ENCODE measurements around the gene SEMA3E. TPM values are rescaled to one million over a fixed set of nuclear protein-coding genes. Genes with fewer than 3 reads are reported as not detected.
"Not testable (repeated sequence)": the region's sequence is repeated elsewhere in the genome, so short reads cannot be mapped to it uniquely, and the experiment has no call there.

Gene SEMA3E
- total RNA-seq, 1 experiment from 2014 or later: not detected

DNA sequence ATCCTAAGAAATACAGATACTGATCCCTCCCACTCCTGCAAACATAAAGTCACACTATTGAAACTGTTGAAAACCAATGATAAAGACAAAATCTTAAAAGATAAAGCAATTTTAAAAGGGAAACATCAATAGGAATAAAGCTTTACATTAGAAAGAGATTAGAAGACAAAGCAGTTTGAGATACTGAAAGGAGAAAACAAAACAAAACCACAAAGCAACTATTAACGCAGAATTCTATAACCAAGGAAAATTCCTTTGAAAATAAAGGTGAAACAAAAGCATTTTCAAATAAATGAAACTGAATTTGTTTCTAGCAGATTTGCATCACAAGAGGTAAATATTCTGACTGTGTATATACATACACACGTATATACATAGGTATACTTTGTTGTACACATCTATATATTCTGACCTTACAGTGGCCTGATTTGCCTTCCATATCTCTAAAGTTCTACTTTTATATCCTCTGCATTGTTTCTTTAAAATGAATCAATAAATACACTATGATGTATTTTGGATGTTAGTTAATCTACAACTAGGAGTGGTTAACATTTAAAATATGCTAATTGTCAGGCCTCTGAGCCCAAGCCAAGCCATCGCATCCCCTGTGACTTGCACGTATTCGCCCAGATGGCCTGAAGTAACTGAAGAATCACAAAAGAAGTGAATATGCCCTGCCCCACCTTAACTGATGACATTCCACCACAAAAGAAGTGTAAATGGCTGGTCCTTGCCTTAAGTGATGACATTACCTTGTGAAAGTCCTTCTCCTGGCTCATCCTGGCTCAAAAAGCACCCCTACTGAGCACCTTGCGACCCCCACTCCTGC is 189.6 kb downstream of the SEMA3E start:
- not testable (repeated sequence) for H3K79me2 ChIP-seq (ENCODE audit: low read length)

GRCh38 chr7:83457022-83457892 is 191.7 kb downstream of the SEMA3E start:
- no peaks in the 10 kb centered on the region for H4K20me1 ChIP-seq (ENCODE audit: insufficient read depth, low read depth, low read length)
- H3K9me2 ChIP-seq (replicated peaks; ENCODE audit: insufficient read depth, low read length): no peaks in the 10 kb centered on the region; the same call in 1 of the 2 replicates
- no peak for DNase-seq
- no peaks in the 10 kb centered on the region for H3K27me3 ChIP-seq (ENCODE audit: low read length)
- no peak overlapping the region for H3K9ac ChIP-seq (ENCODE audit: low read length)
- H3K79me2 ChIP-seq (ENCODE audit: low read length): no peaks in the 10 kb centered on the region
- no peak overlapping the region for H3K27ac ChIP-seq (ENCODE audit: low read length)
- H3K4me2 ChIP-seq (ENCODE audit: low read depth, low read length, poor library complexity, severe bottlenecking): no peak overlapping the region
- H3K36me3 ChIP-seq (ENCODE audit: insufficient read depth, low read length): no peaks in the 10 kb centered on the region
- H3K4me1 ChIP-seq (ENCODE audit: low read length): no peaks in the 10 kb centered on the region
- H2AFZ ChIP-seq (ENCODE audit: low read length): no peak overlapping the region
- H3K9me3 ChIP-seq (ENCODE audit: low read length): peaks cover 3% of the 10 kb centered on the region; the same call in 1 of the 2 replicates
- H3K4me3 ChIP-seq (ENCODE audit: low read length): no peak overlapping the region

More for the DNA sequence above, 189.6 kb downstream of the SEMA3E start:
- not testable (repeated sequence) for H3K9ac ChIP-seq (ENCODE audit: low read length); H3K9me3 ChIP-seq (ENCODE audit: low read length); H3K36me3 ChIP-seq (ENCODE audit: insufficient read depth, low read length); H3K4me3 ChIP-seq (ENCODE audit: low read length); H3K4me2 ChIP-seq (ENCODE audit: low read depth, low read length, poor library complexity, severe bottlenecking); H3K27ac ChIP-seq (ENCODE audit: low read length); H4K20me1 ChIP-seq (ENCODE audit: insufficient read depth, low read depth, low read length); H2AFZ ChIP-seq (ENCODE audit: low read length); H3K4me1 ChIP-seq (ENCODE audit: low read length); H3K9me2 ChIP-seq (replicated peaks; ENCODE audit: insufficient read depth, low read length); DNase-seq; H3K27me3 ChIP-seq (ENCODE audit: low read length)

- Histone ChIP-seq H3K27me3 (ENCODE audit: low read length) (no peaks in the 10 kb centered on the region), H3K27ac (ENCODE audit: low read length) (no peak overlapping the region), H3K4me1 (ENCODE audit: low read length) (no peaks in the 10 kb centered on the region), H4K20me1 (ENCODE audit: insufficient read depth, low read depth, low read length) (no peaks in the 10 kb centered on the region), H3K9ac (ENCODE audit: low read length) (no peak overlapping the region), H3K36me3 (ENCODE audit: insufficient read depth, low read length) (no peaks in the 10 kb centered on the region), H3K9me2 (replicated peaks; ENCODE audit: insufficient read depth, low read length) (no peaks in the 10 kb centered on the region; the same call in 1 of the 2 replicates), H2AFZ (ENCODE audit: low read length) (no peak overlapping the region), H3K4me3 (ENCODE audit: low read length) (no peak overlapping the region), H3K79me2 (ENCODE audit: low read length) (no peaks in the 10 kb centered on the region), H3K4me2 (ENCODE audit: low read depth, low read length, poor library complexity, severe bottlenecking) (no peak overlapping the region), H3K9me3 (ENCODE audit: low read length) (peaks cover 3% of the 10 kb centered on the region; the same call in 1 of the 2 replicates)
- no peak for DNase-seq
These were observed 192.5 kb downstream of the SEMA3E start for GRCh38 chr7:83456413-83456812.

GRCh38 chr7:83455612-83456011 is 193.3 kb downstream of the SEMA3E start:
- Histone ChIP-seq H3K9me2 (replicated peaks; ENCODE audit: insufficient read depth, low read length) (no peaks in the 10 kb centered on the region; the same call in 1 of the 2 replicates), H3K79me2 (ENCODE audit: low read length) (no peaks in the 10 kb centered on the region), H3K4me2 (ENCODE audit: low read depth, low read length, poor library complexity, severe bottlenecking) (no peak overlapping the region), H3K36me3 (ENCODE audit: insufficient read depth, low read length) (no peaks in the 10 kb centered on the region), H2AFZ (ENCODE audit: low read length) (no peak overlapping the region), H3K9me3 (ENCODE audit: low read length) (peaks cover 3% of the 10 kb centered on the region; the same call in 1 of the 2 replicates), H3K9ac (ENCODE audit: low read length) (no peak overlapping the region), H3K4me1 (ENCODE audit: low read length) (no peaks in the 10 kb centered on the region), H3K4me3 (ENCODE audit: low read length) (no peak overlapping the region), H3K27ac (ENCODE audit: low read length) (no peak overlapping the region), H4K20me1 (ENCODE audit: insufficient read depth, low read depth, low read length) (no peaks in the 10 kb centered on the region), H3K27me3 (ENCODE audit: low read length) (no peaks in the 10 kb centered on the region)
- DNase-seq: no peak

DNA sequence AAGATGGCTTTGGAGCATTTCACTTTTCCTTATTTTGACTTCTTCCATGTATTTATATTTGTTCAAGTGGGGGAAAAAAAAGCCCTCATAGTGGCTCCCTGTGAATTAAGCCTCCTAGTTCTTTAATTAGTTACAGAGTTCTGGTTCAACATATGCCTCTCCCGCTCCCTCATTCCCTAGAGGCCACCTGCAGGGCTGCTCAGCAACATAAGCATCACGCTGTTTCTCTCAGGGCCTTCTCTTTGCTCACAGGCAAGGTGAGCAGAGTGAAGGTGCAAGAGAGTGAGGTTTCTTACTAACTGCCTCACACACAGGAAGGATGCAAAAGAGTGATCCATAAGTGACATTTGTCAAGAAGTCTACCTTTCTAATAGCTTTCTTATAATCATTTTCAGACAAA is 196.7 kb downstream of the SEMA3E start:
- Histone ChIP-seq H3K4me3 (ENCODE audit: low read length) (no peak overlapping the region), H3K27me3 (ENCODE audit: low read length) (no peaks in the 10 kb centered on the region), H3K27ac (ENCODE audit: low read length) (no peak overlapping the region), H2AFZ (ENCODE audit: low read length) (no peak overlapping the region), H3K36me3 (ENCODE audit: insufficient read depth, low read length) (no peaks in the 10 kb centered on the region), H3K9me2 (replicated peaks; ENCODE audit: insufficient read depth, low read length) (no peaks in the 10 kb centered on the region), H3K9ac (ENCODE audit: low read length) (no peak overlapping the region), H3K4me1 (ENCODE audit: low read length) (no peaks in the 10 kb centered on the region), H3K79me2 (ENCODE audit: low read length) (no peaks in the 10 kb centered on the region), H4K20me1 (ENCODE audit: insufficient read depth, low read depth, low read length) (no peaks in the 10 kb centered on the region), H3K9me3 (ENCODE audit: low read length) (peaks cover 13% of the 10 kb centered on the region), H3K4me2 (ENCODE audit: low read depth, low read length, poor library complexity, severe bottlenecking) (no peak overlapping the region)
- no peak for DNase-seq

- no peak overlapping the region for H3K27ac ChIP-seq (ENCODE audit: low read length)
- DNase-seq: no peak
- H3K4me2 ChIP-seq (ENCODE audit: low read depth, low read length, poor library complexity, severe bottlenecking): no peak overlapping the region
- H3K4me3 ChIP-seq (ENCODE audit: low read length): no peak overlapping the region
- no peaks in the 10 kb centered on the region for H4K20me1 ChIP-seq (ENCODE audit: insufficient read depth, low read depth, low read length)
- H3K79me2 ChIP-seq (ENCODE audit: low read length): no peaks in the 10 kb centered on the region
- no peaks in the 10 kb centered on the region for H3K4me1 ChIP-seq (ENCODE audit: low read length)
- no peak overlapping the region for H2AFZ ChIP-seq (ENCODE audit: low read length)
- H3K9me2 ChIP-seq (replicated peaks; ENCODE audit: insufficient read depth, low read length): no peaks in the 10 kb centered on the region
- H3K9me3 ChIP-seq (ENCODE audit: low read length): peaks cover 13% of the 10 kb centered on the region
- H3K9ac ChIP-seq (ENCODE audit: low read length): no peak overlapping the region
- no peaks in the 10 kb centered on the region for H3K27me3 ChIP-seq (ENCODE audit: low read length)
- no peaks in the 10 kb centered on the region for H3K36me3 ChIP-seq (ENCODE audit: insufficient read depth, low read length)
These were observed 197.4 kb downstream of the SEMA3E start for GRCh38 chr7:83451501-83452045.

GRCh38 chr7:83449781-83450180 is 199.2 kb downstream of the SEMA3E start:
- Histone ChIP-seq H3K4me3 (ENCODE audit: low read length) (no peak overlapping the region), H3K79me2 (ENCODE audit: low read length) (no peaks in the 10 kb centered on the region), H3K36me3 (ENCODE audit: insufficient read depth, low read length) (no peaks in the 10 kb centered on the region), H4K20me1 (ENCODE audit: insufficient read depth, low read depth, low read length) (no peaks in the 10 kb centered on the region), H2AFZ (ENCODE audit: low read length) (no peak overlapping the region), H3K4me1 (ENCODE audit: low read length) (no peaks in the 10 kb centered on the region), H3K9me2 (replicated peaks; ENCODE audit: insufficient read depth, low read length) (no peaks in the 10 kb centered on the region), H3K27me3 (ENCODE audit: low read length) (no peaks in the 10 kb centered on the region), H3K4me2 (ENCODE audit: low read depth, low read length, poor library complexity, severe bottlenecking) (no peak overlapping the region), H3K9me3 (ENCODE audit: low read length) (peaks cover 21% of the 10 kb centered on the region), H3K9ac (ENCODE audit: low read length) (no peak overlapping the region), H3K27ac (ENCODE audit: low read length) (no peak overlapping the region)
- no peak for DNase-seq

DNA sequence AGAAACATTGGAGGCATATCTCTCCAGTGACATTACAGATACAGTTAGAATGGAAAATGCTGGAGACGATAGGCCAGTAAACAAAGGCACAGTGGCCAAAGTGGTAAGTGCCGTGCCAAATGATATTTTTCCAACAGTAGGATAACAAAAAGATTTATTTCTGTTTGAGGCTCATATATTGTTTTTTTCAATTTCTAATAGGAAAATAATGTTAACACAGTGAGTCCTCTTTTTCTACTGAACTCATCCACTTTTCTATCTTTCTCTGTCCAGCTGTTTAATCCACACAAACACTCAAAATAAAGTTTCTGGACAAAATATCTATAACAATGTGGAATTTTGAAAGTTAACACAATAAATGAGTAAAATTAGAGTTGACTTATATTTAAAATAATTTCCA is 201.3 kb downstream of the SEMA3E start:
- Histone ChIP-seq H3K4me2 (ENCODE audit: low read depth, low read length, poor library complexity, severe bottlenecking) (no peak overlapping the region), H4K20me1 (ENCODE audit: insufficient read depth, low read depth, low read length) (no peaks in the 10 kb centered on the region), H3K9ac (ENCODE audit: low read length) (no peak overlapping the region), H3K9me3 (ENCODE audit: low read length) (peaks cover 26% of the 10 kb centered on the region), H3K27ac (ENCODE audit: low read length) (no peak overlapping the region), H3K27me3 (ENCODE audit: low read length) (no peaks in the 10 kb centered on the region), H3K4me3 (ENCODE audit: low read length) (no peak overlapping the region), H3K36me3 (ENCODE audit: insufficient read depth, low read length) (no peaks in the 10 kb centered on the region), H3K79me2 (ENCODE audit: low read length) (no peaks in the 10 kb centered on the region), H3K4me1 (ENCODE audit: low read length) (no peaks in the 10 kb centered on the region), H3K9me2 (replicated peaks; ENCODE audit: insufficient read depth, low read length) (no peaks in the 10 kb centered on the region), H2AFZ (ENCODE audit: low read length) (no peak overlapping the region)
- DNase-seq: no peak

All from Karpas-422 (cell line).